ENCODE data around the gene HAVCR2. TPM values are rescaled to one million over a fixed set of nuclear protein-coding genes. Genes with fewer than 3 reads are reported as not detected.
A peak's percentile ranks its signal among the peaks of the same experiment; 100 is the strongest.
"Not testable (repeated sequence)": the region's sequence is repeated elsewhere in the genome, so short reads cannot be mapped to it uniquely, and the experiment has no call there.

The HAVCR2 gene
- total RNA-seq, 1 experiment from 2014 or later: not detected

- BruUV-seq (replicated peaks): no TSS peak
- Histone ChIP-seq H3K36me3 (ENCODE audit: low read depth) (no peaks in the 10 kb centered on the region), H3F3A (ENCODE audit: insufficient read depth, low read depth) (no peaks in the 10 kb centered on the region), H3K4me3 (no peak overlapping the region), H3K79me2 (ENCODE audit: low read depth) (no peaks in the 10 kb centered on the region), H3K4me1 (replicated peaks; ENCODE audit: insufficient read depth) (peaks cover 16% of the 10 kb centered on the region), H2AFZ (no peak overlapping the region), H3K9me2 (ENCODE audit: insufficient read depth) (no peaks in the 10 kb centered on the region), H3K27ac (no peak overlapping the region), H3K4me2 (no peak overlapping the region), H3K9me3 (ENCODE audit: insufficient read depth, low read depth) (no peaks in the 10 kb centered on the region), H4K20me1 (ENCODE audit: insufficient read depth) (no peaks in the 10 kb centered on the region), H3K27me3 (ENCODE audit: insufficient read depth, low read depth) (no peaks in the 10 kb centered on the region)
- TF ChIP-seq CTCF (conservative IDR thresholded peaks at IDR 0.05) (no peak), EZH2 (IDR thresholded peaks at IDR 0.05; ENCODE audit: low read depth) (no peak)
- CTCF ChIA-PET: no interaction called here
- intact Hi-C loops (cut with micrococcal nuclease; ENCODE audit: unreplicated experiment): no loop called here
- POLR2A ChIA-PET (ENCODE audit: unreplicated experiment): no interaction called here
- DNase-seq: no peak
Measured at GRCh38 chr5:157047898-157048297, 60.9 kb downstream of the HAVCR2 start.

- DNase-seq; H3K4me2 ChIP-seq; POLR2A ChIA-PET (ENCODE audit: unreplicated experiment); H3K27me3 ChIP-seq (ENCODE audit: insufficient read depth, low read depth); H3K4me3 ChIP-seq; H3K9me3 ChIP-seq (ENCODE audit: insufficient read depth, low read depth); H3K36me3 ChIP-seq (ENCODE audit: low read depth); H3K79me2 ChIP-seq (ENCODE audit: low read depth); H2AFZ ChIP-seq; CTCF ChIA-PET; H3K27ac ChIP-seq; H4K20me1 ChIP-seq (ENCODE audit: insufficient read depth); H3K9me2 ChIP-seq (ENCODE audit: insufficient read depth); H3F3A ChIP-seq (ENCODE audit: insufficient read depth, low read depth); BruUV-seq (replicated peaks); intact Hi-C loops (cut with micrococcal nuclease; ENCODE audit: unreplicated experiment): not testable (repeated sequence)
- peaks cover 16% of the 10 kb centered on the region for H3K4me1 ChIP-seq (replicated peaks; ENCODE audit: insufficient read depth)
Measured at GRCh38 chr5:157047016-157047415, 61.8 kb downstream of the HAVCR2 start.

- no peak overlapping the region for H3K4me2 ChIP-seq
Measured at GRCh38 chr5:157046041-157046440, 62.8 kb downstream of the HAVCR2 start.

More at GRCh38 chr5:157046041-157046440, 62.8 kb downstream of the HAVCR2 start:
- Histone ChIP-seq H3K4me3 (no peak overlapping the region), H3K36me3 (ENCODE audit: low read depth) (no peaks in the 10 kb centered on the region), H3K27me3 (ENCODE audit: insufficient read depth, low read depth) (no peaks in the 10 kb centered on the region), H3K4me1 (replicated peaks; ENCODE audit: insufficient read depth) (peaks cover 16% of the 10 kb centered on the region), H3F3A (ENCODE audit: insufficient read depth, low read depth) (no peaks in the 10 kb centered on the region), H3K9me2 (ENCODE audit: insufficient read depth) (no peaks in the 10 kb centered on the region), H3K27ac (no peak overlapping the region), H3K79me2 (ENCODE audit: low read depth) (no peaks in the 10 kb centered on the region), H4K20me1 (ENCODE audit: insufficient read depth) (no peaks in the 10 kb centered on the region), H2AFZ (no peak overlapping the region), H3K9me3 (ENCODE audit: insufficient read depth, low read depth) (no peaks in the 10 kb centered on the region)
- no TSS peak for BruUV-seq (replicated peaks)
- DNase-seq: peak in 1 of 2 experiments; percentile 10
- TF ChIP-seq EZH2 (IDR thresholded peaks at IDR 0.05; ENCODE audit: low read depth): no peak
- no peak for TF ChIP-seq CTCF (conservative IDR thresholded peaks at IDR 0.05)
- ChIA-PET POLR2A (ENCODE audit: unreplicated experiment) (interaction anchor here (0.5 kb wide), 1 partner anchor 80 kb away, joined by 5 read pairs; no protein-coding TSS in a partner anchor), CTCF (no interaction called here)
- intact Hi-C loops (cut with micrococcal nuclease; ENCODE audit: unreplicated experiment): no loop called here
